GDM1 (cell line): Measurements from ENCODE around the gene NHEJ1.

Experiments used
- DNase-seq: peaks from one replicate; lab custom pipeline; 2025; lab: John Stamatoyannopoulos, UW

NHEJ1 gene

GRCh38 chr2:219028996-219029828, 131.4 kb downstream of the NHEJ1 start:
- DNase-seq = no peak

GRCh38 chr2:219028141-219028540, 132.5 kb downstream of the NHEJ1 start:
- DNase-seq = no peak

- DNase-seq = no peak
Observed at GRCh38 chr2:219027511-219028055, 133.0 kb downstream of the NHEJ1 start.

- no peak for DNase-seq
Observed at GRCh38 chr2:219026946-219027345, 133.7 kb downstream of the NHEJ1 start.

- DNase-seq = no peak
Observed at GRCh38 chr2:219025637-219026585, 134.7 kb downstream of the NHEJ1 start.
